HG03103 (cell line): ENCODE data around the gene CDCA5.

Experiments used
- ATAC-seq: cut with Tn5 transposase; IDR thresholded peaks from one replicate; pipeline ENCODE4 v1.9.1; 2021; ENCODE audit warnings: low read depth; ENCODE audit not compliant: unreplicated experiment

CDCA5 gene, protein sequence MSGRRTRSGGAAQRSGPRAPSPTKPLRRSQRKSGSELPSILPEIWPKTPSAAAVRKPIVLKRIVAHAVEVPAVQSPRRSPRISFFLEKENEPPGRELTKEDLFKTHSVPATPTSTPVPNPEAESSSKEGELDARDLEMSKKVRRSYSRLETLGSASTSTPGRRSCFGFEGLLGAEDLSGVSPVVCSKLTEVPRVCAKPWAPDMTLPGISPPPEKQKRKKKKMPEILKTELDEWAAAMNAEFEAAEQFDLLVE

DNA sequence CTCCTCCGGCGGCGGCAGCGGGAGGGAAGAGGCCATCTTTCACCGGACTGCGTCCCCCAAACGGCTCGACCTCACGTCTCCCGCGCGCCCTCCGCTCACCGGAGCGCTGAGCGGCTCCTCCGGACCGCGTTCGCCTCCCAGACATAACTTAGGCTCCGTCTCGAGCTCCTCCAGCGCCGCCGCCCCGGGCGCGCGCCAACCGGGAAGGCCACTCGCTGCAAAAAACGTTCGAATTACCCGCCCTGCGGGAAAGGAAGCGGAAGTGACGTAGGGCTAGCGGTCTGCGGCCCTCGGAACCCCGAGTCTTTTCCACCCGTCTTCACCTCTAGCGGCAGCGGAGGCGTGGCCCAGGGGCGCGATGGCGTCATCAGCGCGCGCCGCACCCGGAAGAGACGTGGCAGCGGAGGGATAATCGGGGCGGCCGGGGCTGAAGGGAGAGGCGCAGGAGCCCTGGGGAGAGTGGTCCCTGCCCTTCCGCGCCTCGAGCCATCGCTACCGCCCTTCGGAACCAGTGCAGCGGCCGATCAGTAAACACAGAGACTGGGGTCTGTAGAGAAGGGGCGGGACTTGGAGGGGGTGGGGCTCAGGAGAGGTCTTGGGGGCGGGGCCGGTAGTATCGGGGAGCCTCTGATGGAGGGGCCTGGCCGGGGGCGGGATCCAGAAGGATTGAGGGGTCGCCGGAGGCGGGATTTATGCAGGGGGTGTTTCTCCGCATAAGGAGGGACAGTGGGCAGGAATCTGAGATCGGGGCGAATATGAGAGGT is at the start of gene CDCA5, which contains the start of gene ZFPL1:
Gene CDCA5, minus strand, starts transcription at position 207 of the 764 bp plus-strand sequence. Its CDS starts 62 bp downstream, at position 145.
Gene ZFPL1, plus strand, starts transcription at position 389 of the 764 bp plus-strand sequence. CDS start 477 bp downstream, outside the sequence.
- ATAC-seq = peak; percentile 80

DNA sequence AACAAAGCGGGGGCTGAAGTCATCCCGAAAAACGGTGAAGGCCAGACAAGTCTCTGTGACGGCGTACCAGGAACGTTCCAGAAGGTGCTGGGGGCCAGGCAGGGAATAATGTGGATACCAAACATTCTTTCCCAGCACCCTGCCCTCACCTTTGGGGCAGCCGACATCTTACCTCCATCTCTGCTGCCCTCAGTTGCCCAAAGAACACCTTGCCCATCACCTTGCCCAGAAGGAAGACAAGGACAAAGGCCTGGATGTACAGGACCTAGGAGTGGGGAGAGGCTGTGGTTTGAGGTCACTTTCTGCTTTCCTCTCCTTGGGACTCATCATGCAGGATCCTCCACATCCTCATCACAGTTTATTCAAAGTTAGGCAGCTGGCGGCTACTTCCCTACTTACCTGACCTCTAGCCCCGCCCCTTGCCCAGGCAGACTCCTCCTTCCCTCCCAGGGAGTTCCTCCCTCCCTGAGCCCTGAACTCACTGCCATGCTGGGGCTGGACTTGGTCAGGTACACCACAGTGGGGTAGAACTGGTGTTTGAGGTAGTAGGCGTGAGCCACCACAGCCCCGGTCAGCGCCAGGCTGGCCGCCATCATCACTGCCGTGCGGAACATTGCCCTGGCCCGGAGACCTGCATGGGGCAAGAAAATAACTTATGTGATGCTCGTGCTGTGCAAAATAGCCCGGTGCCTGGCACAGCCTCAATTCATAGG is 49.3 kb upstream of the CDCA5 start:
- no peak for ATAC-seq

DNA sequence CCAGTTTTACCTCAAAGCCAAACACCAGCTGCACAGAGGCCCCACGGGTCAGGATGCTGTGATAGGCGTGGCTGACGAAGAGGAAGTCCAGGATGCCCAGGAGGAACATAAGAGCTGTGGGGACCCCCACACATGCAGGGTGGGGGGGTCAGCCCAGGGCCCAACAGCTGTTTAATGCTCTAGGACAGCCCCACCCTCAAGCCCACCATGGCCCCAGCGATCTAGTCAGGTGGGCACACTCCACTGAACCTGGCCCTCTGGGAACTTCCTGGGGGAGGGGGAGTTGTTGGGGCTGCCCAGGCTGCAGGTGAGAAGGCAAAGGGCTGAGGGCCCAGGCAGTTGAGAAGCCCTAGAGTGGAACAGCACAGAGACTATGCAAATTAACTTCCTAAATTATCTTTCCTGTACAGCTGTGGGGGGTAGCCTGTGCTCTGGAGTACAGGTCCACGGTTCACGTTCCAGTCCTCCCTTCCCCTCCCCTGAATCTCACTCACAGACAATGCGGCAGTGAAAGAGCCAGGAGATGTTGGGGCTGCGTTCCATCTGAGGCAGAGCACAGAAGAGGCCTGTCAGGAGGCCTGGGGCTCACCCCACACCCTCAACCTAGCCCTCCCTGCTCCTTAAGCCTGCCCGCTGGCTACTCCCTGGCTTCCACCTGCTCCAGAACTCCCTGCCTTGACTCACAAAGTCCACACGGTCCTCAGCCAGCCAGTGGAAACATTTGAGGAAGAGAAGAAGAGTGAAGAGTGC is 48.6 kb upstream of the CDCA5 start:
- peak; percentile 40 for ATAC-seq

DNA sequence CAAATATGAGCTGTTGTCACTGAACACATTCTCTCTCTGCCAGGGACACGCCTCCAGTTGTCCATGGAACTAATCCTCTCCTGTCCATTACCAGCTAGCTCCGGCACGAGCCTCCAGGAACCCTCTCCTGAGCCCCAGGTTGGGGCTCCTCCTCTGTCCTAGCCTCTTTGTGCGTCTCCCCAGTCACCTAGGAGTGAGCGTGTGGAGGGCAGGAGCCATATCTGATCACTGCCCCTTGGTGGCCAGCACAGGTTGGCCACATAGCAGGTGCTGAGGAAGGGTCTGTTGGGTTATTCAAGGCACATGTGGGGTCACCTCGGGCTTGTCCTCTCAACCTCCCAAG is 48.0 kb upstream of the CDCA5 start:
- no peak for ATAC-seq

DNA sequence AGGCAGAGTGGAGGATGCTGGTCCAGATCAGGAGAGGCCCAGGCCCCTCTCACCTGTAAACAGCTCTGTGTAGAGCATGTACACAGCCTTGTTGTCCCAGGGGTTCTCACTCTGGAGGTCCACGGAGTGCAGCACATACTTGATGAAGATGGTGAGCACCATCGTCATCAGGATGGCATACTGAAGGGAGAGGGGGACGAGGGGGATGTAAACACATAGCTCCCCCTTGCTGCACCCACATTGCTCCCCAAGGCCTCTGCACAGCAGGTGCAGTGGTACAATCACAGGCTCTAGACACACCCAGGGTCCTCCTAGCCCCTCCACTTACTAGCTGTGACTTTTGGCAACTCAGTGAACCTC is 47.6 kb upstream of the CDCA5 start:
- ATAC-seq = no peak

DNA sequence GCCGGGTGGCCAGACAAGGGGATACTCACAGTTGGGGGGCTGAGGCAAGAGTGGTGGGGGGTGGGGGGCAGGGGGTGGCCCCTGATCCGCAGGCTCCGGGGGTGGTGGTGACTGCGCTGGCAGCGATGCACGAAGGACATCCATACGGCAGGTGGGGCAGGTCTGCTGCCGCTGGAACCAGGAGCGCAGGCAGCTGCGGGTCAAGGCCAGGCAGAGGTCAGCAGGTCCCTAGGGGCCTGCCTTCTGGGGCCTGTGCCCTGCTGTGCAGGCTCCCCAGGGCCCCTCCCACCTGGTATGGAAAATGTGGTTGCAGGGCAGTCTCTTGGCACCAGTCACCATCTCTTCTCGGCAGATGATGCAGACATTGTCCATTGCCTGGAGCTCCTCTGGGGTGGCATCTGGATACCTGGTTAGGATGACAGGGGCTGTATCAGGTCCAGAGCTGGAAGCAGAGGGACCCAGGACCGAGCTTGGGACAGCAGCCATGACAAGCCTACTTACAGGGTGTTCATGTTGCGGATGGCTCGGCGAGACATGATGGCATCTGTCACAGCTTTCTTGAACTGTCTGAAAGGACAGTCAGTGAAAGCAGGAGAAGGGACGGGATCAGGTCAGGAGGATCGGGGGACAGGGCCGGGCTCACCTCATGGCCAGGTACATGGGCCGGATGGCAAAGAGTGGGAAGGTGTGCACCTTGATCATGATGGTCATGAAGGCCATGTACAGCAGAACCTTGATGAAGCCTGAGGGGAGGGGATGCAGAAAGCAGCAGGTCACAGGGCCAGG is 47.0 kb upstream of the CDCA5 start:
- no peak for ATAC-seq

DNA sequence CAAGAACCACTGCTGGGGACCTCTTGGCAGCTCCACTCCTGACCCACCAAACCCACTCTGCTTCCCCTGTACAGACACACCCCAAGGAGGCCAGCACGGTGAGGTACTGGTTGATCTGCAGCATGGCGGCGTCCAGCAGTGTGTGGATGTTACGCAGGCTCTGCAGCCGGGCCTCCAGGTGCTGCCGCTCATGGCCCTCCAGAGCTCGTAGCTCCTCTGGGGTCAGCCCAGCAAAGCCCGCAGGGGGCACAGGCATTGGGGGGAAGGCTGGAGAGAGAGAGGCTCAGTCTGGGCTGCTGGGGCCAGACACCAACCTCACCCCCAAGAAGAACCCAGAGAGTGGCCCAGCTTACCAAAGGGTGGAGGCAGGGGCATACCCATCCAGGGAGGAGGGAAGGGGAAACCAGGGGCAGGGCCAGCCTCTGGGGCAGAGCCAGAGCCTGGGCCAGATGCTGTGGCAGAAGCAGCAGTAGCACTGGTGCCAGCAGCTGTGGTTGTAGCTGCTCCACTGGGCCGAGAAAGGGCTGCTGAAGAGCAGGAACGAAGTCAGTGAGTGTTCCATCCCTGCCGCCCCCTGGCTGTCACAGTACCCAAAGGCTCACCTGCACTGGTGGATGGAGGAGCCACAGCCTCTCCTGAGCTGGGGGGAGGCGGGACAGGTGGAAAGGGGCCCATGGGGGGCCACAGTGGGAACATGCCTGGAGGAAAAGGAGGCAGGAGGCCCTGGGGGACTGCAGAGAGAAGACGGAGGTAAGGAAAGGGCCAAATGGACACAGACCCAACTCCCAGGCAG is 46.0 kb upstream of the CDCA5 start:
- no peak for ATAC-seq

DNA sequence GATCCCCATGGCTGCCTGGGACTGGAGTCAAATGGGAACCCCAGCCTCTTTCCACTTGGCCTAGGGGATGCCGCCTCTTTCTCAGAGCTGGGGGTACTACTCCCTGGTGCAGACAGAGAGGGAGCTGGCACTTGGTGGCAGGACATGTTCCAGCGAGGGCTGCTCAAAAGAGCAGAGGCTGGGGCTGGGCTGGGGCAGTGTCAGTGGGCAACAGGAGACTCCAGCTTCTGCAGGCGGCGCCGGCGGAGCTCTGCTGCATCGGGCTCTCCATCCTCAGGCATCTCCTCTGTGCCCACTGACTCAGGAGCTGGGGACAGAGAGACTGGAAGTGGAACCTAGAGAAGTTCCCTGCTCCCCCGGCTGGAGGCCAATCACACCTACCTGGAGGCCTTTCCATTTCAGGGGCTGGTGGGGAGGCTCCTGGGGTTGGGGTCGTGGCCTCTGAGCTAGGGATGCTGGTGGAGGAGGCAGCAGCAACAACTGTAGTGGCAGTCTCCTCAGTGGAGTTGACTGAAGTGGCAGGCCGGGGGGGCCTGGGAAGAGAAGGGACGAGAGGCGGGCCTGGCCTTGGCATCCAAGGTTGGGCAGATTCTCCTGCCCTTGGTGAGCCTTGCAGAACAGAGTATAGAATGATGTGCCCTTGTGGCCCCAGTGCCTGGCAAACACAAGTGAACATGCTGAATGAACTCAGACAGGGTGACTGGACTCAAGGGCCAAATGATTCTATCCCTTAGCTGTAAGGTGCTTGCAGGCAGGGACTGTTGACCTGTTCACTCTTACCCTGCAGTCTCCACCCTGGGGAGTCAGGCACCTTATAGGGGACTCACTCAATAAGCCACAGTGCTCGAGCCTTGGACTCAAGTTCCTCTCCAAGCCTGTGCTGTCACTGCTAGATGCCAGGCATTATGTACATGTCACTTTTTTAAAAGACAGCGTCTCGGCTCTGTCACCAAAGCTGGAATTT is 44.6 kb upstream of the CDCA5 start:
- no peak for ATAC-seq

DNA sequence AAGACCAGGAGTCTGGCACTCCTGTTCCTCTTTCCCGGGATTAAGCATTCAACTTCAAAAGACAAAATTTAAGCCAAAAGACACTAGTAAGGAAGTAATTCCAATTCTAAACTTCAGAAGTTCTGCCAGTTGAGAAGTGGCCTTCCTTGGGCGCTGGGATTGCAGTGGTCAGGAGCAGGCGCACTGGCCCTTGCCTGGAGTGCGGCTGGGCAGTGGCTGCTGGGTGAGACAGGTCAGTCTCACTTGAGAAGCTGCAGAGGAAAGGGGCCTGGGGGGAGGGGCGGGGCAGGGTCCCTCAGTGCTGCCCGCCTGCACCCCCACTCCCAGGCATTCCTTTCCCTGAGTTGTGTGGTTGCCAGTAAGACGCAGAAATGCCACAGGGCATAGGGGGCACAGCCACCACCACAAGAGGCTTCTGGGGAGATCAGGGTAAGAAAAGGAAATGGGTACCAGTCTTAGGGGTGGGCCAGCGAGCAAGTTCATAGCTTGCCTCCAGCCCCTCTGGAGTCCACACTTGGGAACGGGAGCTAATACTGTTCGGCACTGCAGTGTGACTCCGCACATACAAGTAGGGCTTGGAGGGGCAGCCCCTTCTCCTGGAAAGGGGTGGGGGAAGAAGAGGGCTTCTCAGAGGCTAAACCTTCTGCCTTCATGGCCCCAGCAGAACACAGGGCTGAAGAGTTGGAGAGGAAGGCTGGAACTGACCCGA is 43.8 kb upstream of the CDCA5 start:
- no peak for ATAC-seq

DNA sequence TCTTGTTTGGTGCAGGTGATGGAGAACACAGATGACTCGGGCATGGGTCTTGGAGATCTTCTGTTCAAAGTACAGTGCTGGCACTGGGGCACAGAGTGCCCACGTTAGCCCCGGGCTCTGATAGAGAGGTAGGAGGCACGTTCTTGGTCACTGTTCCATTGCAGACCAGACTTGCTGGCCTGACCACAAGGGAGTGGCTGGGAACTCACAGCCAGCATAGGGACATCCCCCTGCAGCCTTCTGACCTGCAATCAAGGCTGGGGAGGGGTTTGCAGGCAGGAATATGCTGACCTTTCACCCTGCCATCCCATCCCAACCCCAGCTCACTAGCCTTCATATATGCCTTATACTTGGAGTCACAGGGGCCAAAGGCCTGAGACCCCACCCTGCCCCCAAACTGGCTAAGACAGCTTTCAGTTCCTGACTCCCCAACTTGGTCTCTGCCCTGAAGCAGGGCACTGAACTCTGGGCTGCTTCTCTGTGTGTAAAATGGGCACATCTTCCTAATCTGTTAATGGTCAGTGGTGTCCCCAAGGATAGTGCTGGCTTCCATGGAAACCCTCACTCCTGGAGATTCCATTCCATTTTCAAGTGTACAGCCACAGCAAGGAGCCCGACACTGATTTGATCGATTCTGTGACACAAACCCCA is 42.9 kb upstream of the CDCA5 start:
- ATAC-seq = no peak

DNA sequence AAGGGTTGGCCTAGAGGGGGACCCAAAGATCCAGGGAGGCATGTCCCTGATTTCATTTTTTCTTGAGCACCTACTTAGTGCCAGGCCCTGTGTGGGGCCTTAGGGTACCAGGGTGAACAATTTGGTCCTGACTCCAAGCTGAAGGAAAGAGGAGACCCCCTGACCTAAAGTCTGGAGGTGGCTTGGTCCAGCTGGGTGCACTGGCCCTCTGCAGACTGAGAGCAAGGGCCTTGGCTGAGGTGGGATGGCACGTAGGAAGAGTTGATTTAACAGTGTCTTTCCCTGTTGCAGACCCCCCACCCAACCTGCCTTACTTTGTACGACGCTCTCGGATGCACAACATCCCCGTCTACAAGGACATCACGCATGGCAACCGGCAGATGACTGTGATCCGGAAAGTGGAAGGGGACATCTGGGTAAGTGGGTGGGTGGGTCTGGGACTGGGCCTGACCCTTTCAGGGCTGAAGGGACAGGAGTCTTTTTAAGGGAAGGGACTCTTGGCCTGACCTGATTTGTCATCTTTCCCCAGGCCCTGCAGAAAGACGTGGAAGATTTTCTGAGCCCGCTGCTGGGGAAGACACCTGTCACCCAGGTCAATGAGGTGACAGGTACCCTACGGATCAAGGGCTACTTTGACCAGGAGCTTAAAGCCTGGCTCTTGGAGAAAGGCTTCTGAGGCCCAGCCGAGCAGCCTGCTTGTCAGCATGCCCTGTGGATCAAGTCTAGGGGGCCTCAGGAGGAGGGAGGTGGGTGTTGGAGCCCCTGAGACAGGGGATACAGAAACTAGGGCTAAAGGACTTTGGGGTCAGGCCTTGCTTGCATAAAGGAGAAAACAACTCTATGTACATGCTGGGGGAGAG is 41.6 kb upstream of the CDCA5 start:
- no peak for ATAC-seq

DNA sequence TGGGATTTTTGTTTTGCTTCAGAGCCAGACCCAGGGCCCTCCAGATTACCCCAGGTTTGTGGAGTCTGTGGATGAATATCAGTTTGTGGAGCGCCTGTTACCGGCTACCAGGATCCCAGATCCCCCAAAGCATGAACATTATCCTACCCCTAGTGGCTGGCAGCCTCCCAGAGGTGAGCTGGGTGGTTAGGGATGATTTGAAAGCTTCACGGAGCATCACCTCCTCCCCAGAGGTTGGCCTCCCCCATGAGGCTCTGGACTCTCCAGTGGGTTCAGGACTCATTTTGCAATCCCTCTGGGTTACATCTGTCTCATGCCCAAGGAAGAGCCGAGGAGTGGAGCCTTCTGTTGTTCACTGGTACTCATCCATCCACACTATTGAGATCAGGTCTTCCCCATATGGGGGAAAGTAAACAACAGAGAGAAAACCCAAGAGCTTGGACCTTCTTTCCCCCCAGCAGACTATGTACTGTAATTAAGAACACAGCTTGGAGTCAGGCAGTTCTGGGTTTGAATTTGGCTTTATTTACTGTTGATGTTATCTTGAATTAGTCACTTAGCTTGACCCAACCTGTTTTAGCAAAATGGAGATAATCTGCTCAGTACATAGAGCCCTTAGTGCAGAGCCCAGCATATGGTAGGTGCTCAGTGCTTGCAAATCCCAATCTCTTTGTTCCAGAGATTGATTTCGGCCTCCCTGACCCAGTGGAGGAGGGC is 40.8 kb upstream of the CDCA5 start:
- ATAC-seq = no peak

DNA sequence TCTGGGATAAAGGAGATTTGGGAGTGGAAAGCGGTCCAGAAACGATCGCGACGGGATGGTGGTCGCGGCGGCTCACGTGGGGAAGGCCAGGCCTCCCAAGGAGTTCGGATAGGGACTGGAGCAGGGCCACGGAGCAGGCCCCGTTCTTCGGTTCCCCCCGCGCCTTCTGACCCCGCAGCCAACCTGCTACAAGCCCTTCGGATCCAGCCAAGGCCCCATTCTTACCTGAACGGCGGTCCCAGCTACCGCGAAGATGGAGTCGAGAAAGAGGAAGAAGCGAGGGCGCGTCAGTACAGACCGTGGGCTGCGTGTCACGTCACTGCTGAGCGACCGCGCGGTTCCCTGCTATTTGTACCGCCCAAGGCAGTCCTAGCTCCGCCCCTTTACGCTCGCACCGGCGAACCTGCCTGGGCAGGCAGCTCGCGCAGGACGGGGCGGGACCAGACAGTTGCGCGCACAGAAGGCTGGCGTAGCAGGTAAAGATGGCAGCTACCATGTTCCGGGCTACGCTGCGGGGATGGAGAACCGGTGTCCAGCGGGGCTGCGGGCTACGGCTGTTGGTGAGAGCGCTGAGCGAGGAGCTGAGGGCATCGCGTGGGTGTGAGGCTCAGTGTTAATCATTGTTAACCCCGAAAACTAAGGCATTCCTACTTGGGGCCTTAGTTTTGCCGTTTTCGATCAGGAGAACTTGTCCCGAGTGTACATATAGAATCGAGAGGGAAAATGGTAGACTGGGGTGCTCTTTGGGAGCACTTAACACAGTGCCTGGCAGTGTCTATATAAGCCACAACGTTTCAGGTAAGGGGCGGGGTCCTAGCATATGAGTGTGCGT is 38.2 kb upstream of the CDCA5 start, which contains the start of the genes FAU and MRPL49:
Gene FAU, minus strand, starts transcription at position 270 of the 832 bp plus-strand sequence. CDS start 321 bp downstream, outside the sequence.
Gene MRPL49, plus strand, starts transcription at position 457 of the 832 bp plus-strand sequence. Its CDS starts 26 bp downstream, at position 483.
- peak; percentile 69 for ATAC-seq

DNA sequence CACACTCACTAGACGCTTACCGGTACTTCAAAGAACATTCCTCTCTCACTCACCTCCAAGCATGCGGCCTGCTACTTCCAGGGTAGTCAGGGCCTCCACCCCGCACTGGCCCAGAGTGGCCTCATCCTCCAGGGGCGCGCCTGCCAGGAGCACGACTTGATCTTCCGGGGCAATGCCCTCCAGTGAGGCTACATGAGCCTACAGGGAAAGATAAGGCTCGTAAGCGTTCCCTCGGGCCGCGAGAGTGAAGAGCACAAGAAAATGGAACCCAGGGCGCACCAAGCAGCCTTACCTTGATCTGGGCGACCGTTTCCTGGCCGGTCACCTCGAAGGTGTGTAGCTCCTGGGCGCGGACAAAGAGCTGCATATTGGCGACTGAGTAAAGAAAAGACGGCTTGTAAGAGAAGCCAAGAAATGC is 37.6 kb upstream of the CDCA5 start:
- ATAC-seq = no peak
